Suprapubic skin (tissue), 4 donors: Measurements from ENCODE around the gene PSG5.
"Not testable (repeated sequence)": the region's sequence is repeated elsewhere in the genome, so short reads cannot be mapped to it uniquely, and the experiment has no call there.

Source experiments
- CTCF ChIP-seq, 2 donors: fragments of 200-600 bp in 1 of 2; fragments of 450-650 bp in 1 of 2; sonication (generic) in 1 of 2; IDR thresholded peaks; one replicate each; pipeline ENCODE4 v1.5.1; 2016 to 2019; ENCODE audit warnings: antibody characterized with exemption in 2 of 2, mild to moderate bottlenecking in 1 of 2, moderate library complexity in 1 of 2
- EP300 ChIP-seq: sonication (generic); formaldehyde crosslinking; IDR thresholded peaks from one replicate; pipeline ENCODE4 v1.6.1; 2017; ENCODE audit warnings: antibody characterized with exemption
- POLR2A ChIP-seq, 2 donors: fragments of 450-650 bp; IDR thresholded peaks; one replicate each; pipeline ENCODE4 v1.6.1; 2017; ENCODE audit warnings: antibody characterized with exemption in 2 of 2, mild to moderate bottlenecking in 2 of 2, moderate library complexity in 2 of 2
- POLR2AphosphoS5 ChIP-seq, 3 donors: sonication (generic); formaldehyde crosslinking; IDR thresholded peaks; one replicate each; pipeline ENCODE4 v1.6.1; 2017; ENCODE audit warnings: antibody characterized with exemption in 3 of 3

DNA sequence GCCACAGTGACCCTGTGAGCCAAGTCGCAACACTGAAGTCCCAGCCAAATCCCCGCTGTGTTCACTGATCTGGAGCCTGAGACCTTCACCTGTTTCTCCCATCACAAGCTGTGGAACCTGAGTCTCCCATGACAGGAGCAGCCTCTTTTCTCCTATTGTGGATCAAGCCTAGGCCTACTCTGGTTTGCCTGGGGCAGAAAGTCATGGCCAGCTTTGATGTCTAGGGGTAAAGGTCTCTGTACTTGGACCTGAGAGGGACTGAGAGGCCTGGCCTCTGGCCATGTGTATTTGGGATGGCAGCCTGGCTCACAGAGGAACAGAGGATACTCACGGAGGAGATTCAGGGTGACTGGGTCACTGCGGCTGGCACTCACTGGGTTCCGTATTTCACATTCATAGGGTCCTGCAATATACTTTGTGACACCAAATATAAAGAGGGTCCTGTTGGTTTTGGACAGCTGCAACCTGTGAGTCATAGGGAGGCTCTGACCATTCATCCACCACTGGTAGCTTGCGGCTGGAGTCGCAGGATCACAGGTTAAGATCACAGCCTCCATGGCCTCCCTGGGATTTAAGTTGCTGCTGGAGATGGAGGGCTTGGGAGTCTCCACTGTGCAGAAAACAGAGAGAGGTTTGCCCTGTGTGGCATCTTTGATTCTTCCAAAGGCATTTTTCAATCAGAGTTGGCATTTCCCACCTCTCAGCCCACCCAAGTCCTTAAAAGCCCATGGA, 11.5 kb upstream of the PSG5 start:
- not testable (repeated sequence) for TF ChIP-seq CTCF (IDR thresholded peaks at IDR 0.05); EP300; POLR2A (IDR thresholded peaks at IDR 0.05); POLR2AphosphoS5 (IDR thresholded peaks at IDR 0.05)
